GM11168 (cell line): ENCODE data around the gene CLMP.
"Not testable (repeated sequence)": the region's sequence is repeated elsewhere in the genome, so short reads cannot be mapped to it uniquely, and the experiment has no call there.

Experiments used
- in situ Hi-C: fragments of 300-500 bp; cut with MboI; formaldehyde crosslinking; loops from one replicate; pipeline ENCODE4 v1.12.0; 2022; ENCODE audit warnings: low sequenced_read_pairs; ENCODE audit not compliant: unreplicated experiment

The CLMP gene

GRCh38 chr11:123174196-123175183 is 20.6 kb downstream of the CLMP start:
- in situ Hi-C loops: no loop called here

- in situ Hi-C loops: no loop called here
Measured at GRCh38 chr11:123173856-123174186, 21.2 kb downstream of the CLMP start.

- in situ Hi-C loops: no loop called here
Measured at GRCh38 chr11:123173040-123173855, 21.8 kb downstream of the CLMP start.

GRCh38 chr11:123170929-123171328 is 24.1 kb downstream of the CLMP start:
- in situ Hi-C loops: no loop called here

- in situ Hi-C loops: loop anchor here (10.0 kb wide), 1 partner anchor 75 kb away; no protein-coding TSS in a partner anchor
Measured at GRCh38 chr11:123169821-123170220, 25.2 kb downstream of the CLMP start.

GRCh38 chr11:123168955-123169484 is 26.0 kb downstream of the CLMP start:
- in situ Hi-C loops: loop anchor here (10.0 kb wide), 1 partner anchor 76 kb away; no protein-coding TSS in a partner anchor

- in situ Hi-C loops: loop anchor here (10.0 kb wide), 1 partner anchor 77 kb away; no protein-coding TSS in a partner anchor
Measured at GRCh38 chr11:123168241-123168640, 26.8 kb downstream of the CLMP start.

- in situ Hi-C loops: loop anchor here (10.0 kb wide), 1 partner anchor 79 kb away; no protein-coding TSS in a partner anchor
Measured at GRCh38 chr11:123166071-123166559, 28.9 kb downstream of the CLMP start.

GRCh38 chr11:123164732-123165450 is 30.2 kb downstream of the CLMP start:
- in situ Hi-C loops: loop anchor here (10.0 kb wide), 1 partner anchor 80 kb away; no protein-coding TSS in a partner anchor

GRCh38 chr11:123163621-123164020 is 31.4 kb downstream of the CLMP start:
- in situ Hi-C loops: loop anchor here (10.0 kb wide), 1 partner anchor 81 kb away; no protein-coding TSS in a partner anchor

GRCh38 chr11:123161376-123162030 is 33.5 kb downstream of the CLMP start:
- in situ Hi-C loops: loop anchor here (10.0 kb wide), 1 partner anchor 83 kb away; no protein-coding TSS in a partner anchor

GRCh38 chr11:123159183-123159857 is 35.7 kb downstream of the CLMP start:
- in situ Hi-C loops: no loop called here

GRCh38 chr11:123158033-123159003 is 36.7 kb downstream of the CLMP start:
- in situ Hi-C loops: no loop called here

- in situ Hi-C loops: no loop called here
Measured at GRCh38 chr11:123152951-123153350, 42.1 kb downstream of the CLMP start.

- in situ Hi-C loops: not testable (repeated sequence)
Measured at GRCh38 chr11:123152346-123152745, 42.7 kb downstream of the CLMP start.

- in situ Hi-C loops: no loop called here
Measured at GRCh38 chr11:123151796-123152195, 43.3 kb downstream of the CLMP start.

- in situ Hi-C loops: no loop called here
Measured at GRCh38 chr11:123151366-123151765, 43.7 kb downstream of the CLMP start.
